Measurements from ENCODE around the gene POU2AF3.

DNA sequence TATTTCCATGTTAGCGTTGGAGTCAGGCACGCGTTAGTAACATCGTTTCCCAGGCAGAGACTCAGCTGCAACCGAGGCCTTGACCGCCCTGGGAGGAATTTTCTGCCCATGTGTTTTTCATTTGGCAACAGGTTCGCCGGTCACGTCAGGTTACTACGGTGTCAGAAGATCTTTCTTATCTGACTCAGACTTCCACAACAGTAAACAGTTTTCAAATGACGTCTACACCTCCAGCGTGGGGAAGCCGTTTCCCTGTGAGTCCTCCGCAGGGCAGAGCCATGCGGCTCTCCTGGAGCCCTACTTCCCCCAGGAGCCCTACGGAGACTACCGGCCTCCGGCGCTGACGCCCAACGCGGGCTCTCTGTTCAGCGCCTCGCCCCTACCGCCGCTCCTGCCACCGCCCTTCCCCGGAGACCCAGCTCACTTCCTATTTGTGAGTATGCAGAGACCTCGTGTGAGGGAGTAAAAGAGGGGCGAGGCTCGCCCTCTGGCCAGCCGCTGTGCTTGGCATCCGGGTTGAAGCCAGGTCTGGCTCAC, 14.3 kb upstream of the POU2AF3 start:
- TF ChIP-seq EP300 (IDR thresholded peaks at IDR 0.05; ENCODE audit: borderline replicate concordance) (no peak), CREB1 (IDR thresholded peaks at IDR 0.05; ENCODE audit: low read depth) (no peak), TAF1 (IDR thresholded peaks at IDR 0.05; ENCODE audit: low read depth) (no peak), EGR1 (IDR thresholded peaks at IDR 0.05) (no peak), CEBPB (IDR thresholded peaks at IDR 0.05) (no peak)

Measured in Ishikawa (cell line).